ENCODE measurements around the gene ARSB. TPM values are rescaled to one million over a fixed set of nuclear protein-coding genes. Genes with fewer than 3 reads are reported as not detected.

The ARSB gene
- total RNA-seq, 1 experiment from 2014 or later = 11.4 TPM

DNA sequence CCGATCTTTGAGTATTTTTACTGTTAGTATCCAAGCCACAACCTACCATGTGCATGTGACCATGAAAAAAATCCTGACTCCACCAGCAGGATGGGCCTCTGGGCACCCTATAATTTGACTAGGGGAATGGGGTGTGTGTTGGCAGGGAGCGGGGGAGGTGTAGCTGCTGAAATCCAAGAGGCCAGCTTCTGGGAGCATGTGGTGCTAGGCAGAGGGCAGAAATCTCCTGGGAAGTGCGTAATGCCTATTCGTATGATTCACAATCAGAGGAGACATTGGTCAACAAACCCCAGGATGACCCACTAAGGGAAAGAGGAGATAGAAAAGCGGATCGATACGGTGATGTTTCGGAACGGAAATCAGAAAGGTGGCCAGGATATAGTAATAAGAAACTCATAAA is 149.9 kb downstream of the ARSB start:
- Histone ChIP-seq H3K9ac (ENCODE audit: extremely low read depth, insufficient read length, low read length) (no peak overlapping the region), H3K14ac (ENCODE audit: insufficient read depth, low read length) (no peak overlapping the region), H3K23ac (ENCODE audit: insufficient read length, low read depth, low read length) (no peak overlapping the region), H2BK5ac (ENCODE audit: insufficient read length, low read length) (no peak overlapping the region), H3K18ac (ENCODE audit: insufficient read length, low read depth, low read length) (no peak overlapping the region), H3K56ac (ENCODE audit: insufficient read length, low read depth, low read length) (no peak overlapping the region), H4K91ac (ENCODE audit: insufficient read length, low read depth, low read length) (no peak overlapping the region), H3K4me1 (ENCODE audit: insufficient read depth, low read length) (no peaks in the 10 kb centered on the region), H2AFZ (ENCODE audit: low read length) (no peak overlapping the region), H3K9me3 (ENCODE audit: control insufficient read depth, low read depth, low read length) (no peaks in the 10 kb centered on the region), H4K8ac (replicated peaks; ENCODE audit: insufficient read length, low read depth, low read length) (no peak overlapping the region), H2AK5ac (ENCODE audit: insufficient read length, low read length) (no peak overlapping the region), H2BK15ac (ENCODE audit: low read depth, low read length) (no peak overlapping the region), H3K23me2 (ENCODE audit: insufficient read length, low read depth, low read length, poor library complexity, severe bottlenecking) (no peaks in the 10 kb centered on the region), H3K79me2 (ENCODE audit: insufficient read depth, low read length) (no peaks in the 10 kb centered on the region), H3K79me1 (ENCODE audit: insufficient read depth, low read depth, low read length, poor library complexity, severe bottlenecking) (no peaks in the 10 kb centered on the region), H3K4me2 (ENCODE audit: insufficient read depth, insufficient read length, low read length) (no peak overlapping the region), H2BK20ac (ENCODE audit: low read depth, low read length, poor library complexity, severe bottlenecking) (no peak overlapping the region), H4K5ac (ENCODE audit: insufficient read length, low read depth, low read length) (no peak overlapping the region), H3K27ac (ENCODE audit: insufficient read length, low read depth, low read length) (no peak overlapping the region), H2BK120ac (ENCODE audit: low read depth, low read length, poor library complexity, severe bottlenecking) (no peak overlapping the region), H2BK12ac (ENCODE audit: insufficient read length, low read depth, low read length) (no peak overlapping the region), H3K27me3 (ENCODE audit: insufficient read depth, low read length) (no peaks in the 10 kb centered on the region), H3K4ac (ENCODE audit: low read depth, low read length) (no peak overlapping the region), H4K20me1 (ENCODE audit: control insufficient read depth, insufficient read depth, insufficient read length) (no peaks in the 10 kb centered on the region), H3T11ph (ENCODE audit: low read length) (no peak overlapping the region)
- Mint-ChIP-seq H3K27ac (no peak overlapping the region; a peak in 1 of 7 replicates), H3K4me1 (peaks cover 7 to 12% of the 10 kb centered on the region in 2 experiments; a peak in 3 of 4 replicates), H3K27me3 (ENCODE audit: low read depth) (no peaks in the 10 kb centered on the region), H3K4me3 (no peak overlapping the region), H3K36me3 (ENCODE audit: insufficient read depth in 1 of 3, low read depth in 3 of 3) (no peaks in the 10 kb centered on the region; a peak in 1 of 7 replicates), H3K9me3 (no peaks in the 10 kb centered on the region)
- whole genome bisulfite sequencing (ENCODE audit: extremely low coverage, insufficient read length, low lambda C conversion rate) = no CpG with 5 or more reads among the region's 9 CpGs
- DNase-seq = no peak
- TF ChIP-seq, protein P1, sequence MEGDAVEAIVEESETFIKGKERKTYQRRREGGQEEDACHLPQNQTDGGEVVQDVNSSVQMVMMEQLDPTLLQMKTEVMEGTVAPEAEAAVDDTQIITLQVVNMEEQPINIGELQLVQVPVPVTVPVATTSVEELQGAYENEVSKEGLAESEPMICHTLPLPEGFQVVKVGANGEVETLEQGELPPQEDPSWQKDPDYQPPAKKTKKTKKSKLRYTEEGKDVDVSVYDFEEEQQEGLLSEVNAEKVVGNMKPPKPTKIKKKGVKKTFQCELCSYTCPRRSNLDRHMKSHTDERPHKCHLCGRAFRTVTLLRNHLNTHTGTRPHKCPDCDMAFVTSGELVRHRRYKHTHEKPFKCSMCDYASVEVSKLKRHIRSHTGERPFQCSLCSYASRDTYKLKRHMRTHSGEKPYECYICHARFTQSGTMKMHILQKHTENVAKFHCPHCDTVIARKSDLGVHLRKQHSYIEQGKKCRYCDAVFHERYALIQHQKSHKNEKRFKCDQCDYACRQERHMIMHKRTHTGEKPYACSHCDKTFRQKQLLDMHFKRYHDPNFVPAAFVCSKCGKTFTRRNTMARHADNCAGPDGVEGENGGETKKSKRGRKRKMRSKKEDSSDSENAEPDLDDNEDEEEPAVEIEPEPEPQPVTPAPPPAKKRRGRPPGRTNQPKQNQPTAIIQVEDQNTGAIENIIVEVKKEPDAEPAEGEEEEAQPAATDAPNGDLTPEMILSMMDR (conservative IDR thresholded peaks at IDR 0.05) = no peak

Measured in H9 (cell line).